Measurements from ENCODE around the gene LILRA1.
"Not testable (repeated sequence)": the region's sequence is repeated elsewhere in the genome, so short reads cannot be mapped to it uniquely, and the experiment has no call there.

Gene LILRA1

DNA sequence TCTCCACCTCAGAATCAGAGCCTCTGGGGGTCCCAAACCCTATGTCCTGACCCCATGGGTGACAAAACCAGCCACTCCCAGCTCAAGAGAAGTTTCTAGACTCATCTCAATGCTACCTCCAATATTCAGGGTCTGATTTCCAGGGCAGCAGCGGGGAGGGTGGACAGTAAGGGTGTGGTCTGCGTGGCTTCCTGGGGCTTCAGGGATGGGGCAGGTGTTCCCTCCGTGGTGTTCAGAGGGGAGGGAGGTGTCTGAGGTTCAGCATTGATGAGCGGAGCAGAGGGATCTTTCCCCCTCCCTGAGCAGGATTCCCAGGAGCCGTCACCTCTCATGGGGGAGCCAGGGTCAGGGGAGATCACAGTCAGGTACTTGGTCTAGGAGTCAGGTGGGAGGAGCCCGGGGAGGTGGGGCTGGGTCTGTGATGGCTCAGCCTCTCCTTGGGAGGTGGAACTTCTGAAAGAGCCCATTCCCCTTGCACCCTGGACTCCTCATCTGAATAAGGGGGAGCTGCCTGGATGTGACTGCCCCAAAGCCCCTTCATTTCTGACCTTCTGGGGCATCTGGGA lies 16.9 kb upstream of the LILRA1 start:
- 58 to 62% methylated on average over 6 of the region's 6 CpGs for WGBS, 2 experiments
- Histone ChIP-seq H3K27me3 (ENCODE audit: control insufficient read depth, insufficient read depth, low read length, poor library complexity, severe bottlenecking) (no peaks in the 10 kb centered on the region), H3K36me3 (ENCODE audit: control insufficient read depth, insufficient read depth, low read length) (no peaks in the 10 kb centered on the region), H3K9me3 (ENCODE audit: control insufficient read depth, low read length) (peaks cover 3% of the 10 kb centered on the region), H3K4me3 (ENCODE audit: insufficient read depth, low read depth, low read length) (no peak overlapping the region), H3K27ac (ENCODE audit: insufficient read depth, low read depth, low read length, poor library complexity, severe bottlenecking) (no peak overlapping the region), H3K4me1 (ENCODE audit: control insufficient read depth, insufficient read depth, low read length) (no peaks in the 10 kb centered on the region)

DNA sequence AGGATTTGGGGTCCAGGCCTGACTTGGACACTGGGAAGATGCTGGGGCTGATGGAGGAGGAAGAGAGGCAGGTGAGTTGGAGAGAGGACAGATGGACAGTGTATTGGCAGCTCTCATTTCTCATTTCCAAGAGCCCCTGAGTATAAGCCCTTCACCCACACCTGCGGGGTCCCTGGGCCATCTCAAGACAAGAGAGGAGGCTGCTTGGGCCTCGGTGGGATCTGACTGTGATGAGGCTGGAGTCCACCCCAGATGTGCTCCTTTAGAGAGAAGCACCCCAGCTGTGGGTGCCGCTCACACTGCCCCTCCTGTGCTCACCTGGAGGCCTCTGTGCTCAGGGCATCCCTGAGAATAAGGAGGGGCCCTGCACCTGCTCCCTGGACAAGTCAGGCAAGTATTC lies 16.1 kb upstream of the LILRA1 start:
- H3K27me3 ChIP-seq (ENCODE audit: control insufficient read depth, insufficient read depth, low read length, poor library complexity, severe bottlenecking): no peaks in the 10 kb centered on the region
- H3K27ac ChIP-seq (ENCODE audit: insufficient read depth, low read depth, low read length, poor library complexity, severe bottlenecking): no peak overlapping the region
- 66 to 67% methylated on average over 3 of the region's 3 CpGs for WGBS, 2 experiments
- peaks cover 3% of the 10 kb centered on the region for H3K9me3 ChIP-seq (ENCODE audit: control insufficient read depth, low read length)
- H3K36me3 ChIP-seq (ENCODE audit: control insufficient read depth, insufficient read depth, low read length): no peaks in the 10 kb centered on the region
- H3K4me3 ChIP-seq (ENCODE audit: insufficient read depth, low read depth, low read length): no peak overlapping the region
- no peaks in the 10 kb centered on the region for H3K4me1 ChIP-seq (ENCODE audit: control insufficient read depth, insufficient read depth, low read length)

DNA sequence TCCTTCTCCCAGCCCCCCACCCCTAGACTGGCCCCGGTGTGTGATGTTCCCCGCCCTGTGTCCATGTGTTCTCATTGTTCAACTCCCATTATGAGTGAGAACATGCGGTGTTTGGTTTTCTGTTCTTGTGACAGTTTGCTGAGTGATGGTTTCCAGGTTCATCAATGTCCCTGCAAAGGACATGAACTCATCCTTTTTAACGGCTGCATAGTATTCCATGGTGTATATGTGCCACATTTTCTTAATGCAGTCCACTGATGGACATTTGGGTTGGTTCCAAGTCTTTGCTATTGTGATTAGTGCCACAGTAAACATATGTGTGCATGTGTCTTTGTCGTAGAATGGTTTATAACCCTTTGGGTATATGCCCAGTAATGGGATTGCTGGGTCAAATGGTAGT lies 15.2 kb upstream of the LILRA1 start:
- H3K27ac ChIP-seq (ENCODE audit: insufficient read depth, low read depth, low read length, poor library complexity, severe bottlenecking); H3K4me3 ChIP-seq (ENCODE audit: insufficient read depth, low read depth, low read length); H3K4me1 ChIP-seq (ENCODE audit: control insufficient read depth, insufficient read depth, low read length); H3K27me3 ChIP-seq (ENCODE audit: control insufficient read depth, insufficient read depth, low read length, poor library complexity, severe bottlenecking); H3K36me3 ChIP-seq (ENCODE audit: control insufficient read depth, insufficient read depth, low read length); H3K9me3 ChIP-seq (ENCODE audit: control insufficient read depth, low read length): not testable (repeated sequence)
- 79 to 81% methylated on average over 5 of the region's 5 CpGs for WGBS, 2 experiments

DNA sequence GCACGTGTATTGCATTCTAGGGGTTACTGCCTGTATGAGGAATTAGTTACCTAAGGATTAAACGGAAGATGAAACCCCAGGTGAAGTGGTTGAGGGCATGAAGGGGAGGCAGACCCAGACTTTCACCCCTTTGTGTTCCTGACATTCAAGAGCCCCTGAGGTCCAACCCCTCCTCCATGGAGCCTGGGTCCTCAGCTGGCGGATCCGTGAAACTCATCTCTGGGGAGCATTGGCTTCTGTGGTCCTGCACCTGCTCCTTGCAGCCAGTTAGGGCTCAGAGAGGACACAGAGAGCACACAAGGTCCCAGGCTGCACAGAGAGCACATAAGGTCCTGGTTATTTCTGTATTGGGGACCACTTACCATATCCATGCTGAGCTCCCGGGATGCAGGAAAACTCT lies 7.0 kb upstream of the LILRA1 start:
- Histone ChIP-seq H3K4me1 (ENCODE audit: control insufficient read depth, insufficient read depth, low read length) (no peaks in the 10 kb centered on the region), H3K27ac (ENCODE audit: insufficient read depth, low read depth, low read length, poor library complexity, severe bottlenecking) (no peak overlapping the region), H3K36me3 (ENCODE audit: control insufficient read depth, insufficient read depth, low read length) (no peaks in the 10 kb centered on the region), H3K27me3 (ENCODE audit: control insufficient read depth, insufficient read depth, low read length, poor library complexity, severe bottlenecking) (no peaks in the 10 kb centered on the region), H3K9me3 (ENCODE audit: control insufficient read depth, low read length) (peaks cover 23% of the 10 kb centered on the region), H3K4me3 (ENCODE audit: insufficient read depth, low read depth, low read length) (no peak overlapping the region)
- WGBS, 2 experiments: 67 to 68% methylated on average over 5 of the region's 5 CpGs

DNA sequence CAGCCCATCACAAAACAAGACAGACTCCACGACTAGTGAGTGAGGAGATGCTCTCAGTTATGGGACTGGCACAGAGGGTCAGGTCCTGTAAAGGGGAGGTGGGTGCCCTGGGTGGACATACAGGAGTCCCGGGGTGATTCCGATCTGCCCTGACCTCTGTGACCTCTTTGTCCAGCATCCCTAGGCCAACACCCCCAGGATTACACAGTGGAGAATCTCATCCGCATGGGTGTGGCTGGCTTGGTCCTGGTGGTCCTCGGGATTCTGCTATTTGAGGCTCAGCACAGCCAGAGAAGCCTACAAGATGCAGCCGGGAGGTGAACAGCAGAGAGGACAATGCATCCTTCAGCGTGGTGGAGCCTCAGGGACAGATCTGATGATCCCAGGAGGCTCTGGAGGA lies 6.4 kb upstream of the LILRA1 start:
- Histone ChIP-seq H3K36me3 (ENCODE audit: control insufficient read depth, insufficient read depth, low read length) (no peaks in the 10 kb centered on the region), H3K9me3 (ENCODE audit: control insufficient read depth, low read length) (peaks cover 24% of the 10 kb centered on the region), H3K27ac (ENCODE audit: insufficient read depth, low read depth, low read length, poor library complexity, severe bottlenecking) (no peak overlapping the region), H3K27me3 (ENCODE audit: control insufficient read depth, insufficient read depth, low read length, poor library complexity, severe bottlenecking) (no peaks in the 10 kb centered on the region), H3K4me1 (ENCODE audit: control insufficient read depth, insufficient read depth, low read length) (no peaks in the 10 kb centered on the region), H3K4me3 (ENCODE audit: insufficient read depth, low read depth, low read length) (no peak overlapping the region)
- WGBS, 2 experiments: 56 to 61% methylated on average over 7 of the region's 7 CpGs

DNA sequence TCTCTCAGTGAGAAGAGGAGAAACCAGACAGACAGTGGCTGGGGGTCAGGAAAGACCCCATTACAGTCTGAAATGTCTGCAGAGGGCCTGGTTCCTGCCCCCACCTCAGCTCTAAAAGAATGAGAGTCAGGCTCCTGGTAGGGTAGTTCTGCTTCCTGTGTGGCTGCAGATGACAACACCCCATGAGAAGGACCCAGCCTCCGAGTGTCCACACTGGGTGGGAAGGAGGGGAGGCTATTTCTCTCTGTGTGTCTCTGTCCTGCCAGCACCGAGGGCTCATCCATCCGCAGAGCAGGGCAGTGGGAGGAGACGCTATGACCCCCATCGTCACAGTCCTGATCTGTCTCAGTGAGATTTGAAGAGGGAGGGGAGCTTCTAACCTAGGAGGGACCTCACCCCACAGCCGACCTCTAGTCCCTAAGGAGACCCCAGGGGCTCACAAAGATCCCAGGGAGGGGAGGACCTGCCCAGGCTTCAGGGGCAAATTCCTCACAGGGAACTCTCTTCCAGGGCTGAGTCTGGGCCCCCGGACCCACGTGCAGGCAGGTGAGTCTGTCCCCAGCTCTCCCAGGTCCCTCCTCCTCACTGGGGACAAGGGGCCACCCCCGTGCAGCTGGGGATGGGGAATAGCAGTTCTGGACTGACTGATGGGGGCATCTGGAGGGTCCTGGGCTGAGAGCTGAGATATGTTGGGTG lies 647 bp downstream of the LILRA1 start:
- not testable (repeated sequence) for H3K4me3 ChIP-seq (ENCODE audit: insufficient read depth, low read depth, low read length); H3K27me3 ChIP-seq (ENCODE audit: control insufficient read depth, insufficient read depth, low read length, poor library complexity, severe bottlenecking); H3K27ac ChIP-seq (ENCODE audit: insufficient read depth, low read depth, low read length, poor library complexity, severe bottlenecking); H3K4me1 ChIP-seq (ENCODE audit: control insufficient read depth, insufficient read depth, low read length); H3K36me3 ChIP-seq (ENCODE audit: control insufficient read depth, insufficient read depth, low read length)
- H3K9me3 ChIP-seq (ENCODE audit: control insufficient read depth, low read length): peaks cover 15% of the 10 kb centered on the region
- WGBS, 2 experiments: 73 to 79% methylated on average over 9 of the region's 9 CpGs

DNA sequence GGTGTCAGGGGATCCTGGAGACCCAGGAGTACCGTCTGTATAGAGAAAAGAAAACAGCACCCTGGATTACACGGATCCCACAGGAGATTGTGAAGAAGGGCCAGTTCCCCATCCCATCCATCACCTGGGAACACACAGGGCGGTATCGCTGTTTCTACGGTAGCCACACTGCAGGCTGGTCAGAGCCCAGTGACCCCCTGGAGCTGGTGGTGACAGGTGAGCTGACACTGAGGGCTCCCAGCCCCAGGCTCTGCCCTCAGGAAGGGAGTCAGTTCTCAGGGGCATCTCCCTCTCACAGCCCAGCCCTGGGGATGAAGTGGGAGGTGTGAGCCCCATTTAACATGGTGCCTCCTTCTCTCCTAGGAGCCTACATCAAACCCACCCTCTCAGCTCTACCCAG lies 1.3 kb downstream of the LILRA1 start:
- no peaks in the 10 kb centered on the region for H3K27me3 ChIP-seq (ENCODE audit: control insufficient read depth, insufficient read depth, low read length, poor library complexity, severe bottlenecking)
- WGBS, 2 experiments: 83 to 87% methylated on average over 5 of the region's 5 CpGs
- H3K36me3 ChIP-seq (ENCODE audit: control insufficient read depth, insufficient read depth, low read length): no peaks in the 10 kb centered on the region
- no peaks in the 10 kb centered on the region for H3K4me1 ChIP-seq (ENCODE audit: control insufficient read depth, insufficient read depth, low read length)
- peaks cover 12% of the 10 kb centered on the region for H3K9me3 ChIP-seq (ENCODE audit: control insufficient read depth, low read length)
- no peak overlapping the region for H3K27ac ChIP-seq (ENCODE audit: insufficient read depth, low read depth, low read length, poor library complexity, severe bottlenecking)
- H3K4me3 ChIP-seq (ENCODE audit: insufficient read depth, low read depth, low read length): no peak overlapping the region

DNA sequence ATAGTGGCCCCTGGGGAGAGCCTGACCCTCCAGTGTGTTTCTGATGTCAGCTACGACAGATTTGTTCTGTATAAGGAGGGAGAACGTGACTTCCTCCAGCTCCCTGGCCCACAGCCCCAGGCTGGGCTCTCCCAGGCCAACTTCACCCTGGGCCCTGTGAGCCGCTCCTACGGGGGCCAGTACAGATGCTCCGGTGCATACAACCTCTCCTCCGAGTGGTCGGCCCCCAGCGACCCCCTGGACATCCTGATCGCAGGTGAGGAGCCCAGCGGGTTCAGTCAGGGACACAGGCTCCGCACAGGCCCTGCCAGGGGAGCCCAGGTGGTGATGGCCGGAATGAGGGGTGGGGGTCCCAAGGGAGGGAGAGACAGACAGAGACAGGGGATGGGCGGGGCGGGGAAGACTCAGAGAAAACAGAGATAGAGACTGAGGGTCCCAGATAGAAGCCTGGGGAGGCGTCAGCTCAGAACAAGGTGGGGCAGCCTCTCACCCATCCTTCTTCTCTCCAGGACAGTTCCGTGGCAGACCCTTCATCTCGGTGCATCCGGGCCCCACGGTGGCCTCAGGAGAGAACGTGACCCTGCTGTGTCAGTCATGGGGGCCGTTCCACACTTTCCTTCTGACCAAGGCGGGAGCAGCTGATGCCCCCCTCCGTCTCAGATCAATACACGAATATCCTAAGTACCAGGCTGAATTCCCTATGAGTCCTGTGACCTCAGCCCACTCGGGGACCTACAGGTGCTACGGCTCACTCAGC lies 2.4 kb downstream of the LILRA1 start:
- 79 to 83% methylated on average over 26 of the region's 26 CpGs for WGBS, 2 experiments
- H3K9me3 ChIP-seq (ENCODE audit: control insufficient read depth, low read length): peaks cover 13% of the 10 kb centered on the region
- H3K4me3 ChIP-seq (ENCODE audit: insufficient read depth, low read depth, low read length); H3K27me3 ChIP-seq (ENCODE audit: control insufficient read depth, insufficient read depth, low read length, poor library complexity, severe bottlenecking); H3K27ac ChIP-seq (ENCODE audit: insufficient read depth, low read depth, low read length, poor library complexity, severe bottlenecking); H3K4me1 ChIP-seq (ENCODE audit: control insufficient read depth, insufficient read depth, low read length); H3K36me3 ChIP-seq (ENCODE audit: control insufficient read depth, insufficient read depth, low read length): not testable (repeated sequence)

DNA sequence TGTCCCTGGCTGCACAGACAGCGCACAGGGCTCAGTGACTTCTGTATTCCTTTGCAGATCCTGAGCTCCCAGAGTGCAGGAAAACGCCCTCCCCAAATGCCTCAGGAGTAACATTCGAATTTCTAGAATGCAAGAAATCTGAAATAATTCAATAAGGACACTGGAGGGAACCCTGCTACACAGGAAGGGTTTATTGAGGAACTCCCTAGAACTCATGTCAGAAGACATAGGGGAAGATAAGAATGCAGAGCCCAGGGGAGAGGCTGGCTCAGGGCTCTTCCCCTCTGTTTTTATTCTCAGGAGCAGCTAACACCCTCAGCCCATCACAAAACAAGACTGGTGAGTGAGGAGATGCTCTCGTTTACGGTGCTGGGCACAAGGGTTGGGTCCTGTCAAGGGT lies 6.8 kb downstream of the LILRA1 start:
- Histone ChIP-seq H3K4me1 (ENCODE audit: control insufficient read depth, insufficient read depth, low read length) (no peaks in the 10 kb centered on the region), H3K27ac (ENCODE audit: insufficient read depth, low read depth, low read length, poor library complexity, severe bottlenecking) (no peak overlapping the region), H3K36me3 (ENCODE audit: control insufficient read depth, insufficient read depth, low read length) (no peaks in the 10 kb centered on the region), H3K4me3 (ENCODE audit: insufficient read depth, low read depth, low read length) (no peak overlapping the region), H3K27me3 (ENCODE audit: control insufficient read depth, insufficient read depth, low read length, poor library complexity, severe bottlenecking) (no peaks in the 10 kb centered on the region), H3K9me3 (ENCODE audit: control insufficient read depth, low read length) (peaks cover 14% of the 10 kb centered on the region)
- WGBS, 2 experiments: 54 to 57% methylated on average over 5 of the region's 5 CpGs

DNA sequence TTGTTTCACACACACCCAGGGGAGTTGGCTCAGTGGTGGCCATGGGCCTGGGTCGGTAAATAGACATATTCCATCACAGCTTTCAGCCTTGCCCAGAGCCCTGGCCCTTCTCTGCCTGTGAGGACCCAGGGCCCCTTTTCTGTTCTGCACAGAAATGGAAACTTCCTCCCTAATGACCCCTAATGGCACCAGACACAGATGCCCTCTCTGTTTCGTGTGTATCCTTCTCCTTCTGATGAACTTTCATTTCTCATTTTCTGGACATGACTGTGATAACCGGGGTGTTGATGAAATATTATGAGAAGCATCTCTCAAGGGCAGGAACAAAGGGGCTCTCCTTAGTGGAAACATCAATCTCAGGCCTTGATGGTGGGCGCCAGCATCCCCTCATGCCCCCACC lies 12.8 kb downstream of the LILRA1 start:
- 63 to 70% methylated on average over 3 to 4 of the region's 4 CpGs for WGBS, 2 experiments

More for the DNA sequence above, 12.8 kb downstream of the LILRA1 start:
- H3K36me3 ChIP-seq (ENCODE audit: control insufficient read depth, insufficient read depth, low read length): no peaks in the 10 kb centered on the region
- peaks cover 5% of the 10 kb centered on the region for H3K9me3 ChIP-seq (ENCODE audit: control insufficient read depth, low read length)
- H3K27ac ChIP-seq (ENCODE audit: insufficient read depth, low read depth, low read length, poor library complexity, severe bottlenecking): no peak overlapping the region
- H3K27me3 ChIP-seq (ENCODE audit: control insufficient read depth, insufficient read depth, low read length, poor library complexity, severe bottlenecking): no peaks in the 10 kb centered on the region
- H3K4me3 ChIP-seq (ENCODE audit: insufficient read depth, low read depth, low read length): no peak overlapping the region
- no peaks in the 10 kb centered on the region for H3K4me1 ChIP-seq (ENCODE audit: control insufficient read depth, insufficient read depth, low read length)

Data from ectodermal cell (in vitro differentiated cells).